LNCaP clone FGC (cell line): ENCODE results near the gene PPIL6.
A peak's percentile ranks its signal among the peaks of the same experiment; 100 is the strongest.

Experiments used
- DNase-seq: peaks from one replicate; pipeline ENCODE4 v3.0.0-alpha.2; 2011; ENCODE audit warnings: low read depth
- H3K4me3 ChIP-seq: 2 replicates; pipeline ENCODE4 v1.5.1; 2011; ENCODE audit warnings: mild to moderate bottlenecking, low read depth, low read length, control low read depth
- CTCF ChIP-seq: IDR thresholded peaks from 2 replicates; pipeline ENCODE4 v1.5.1; 2012; ENCODE audit warnings: mild to moderate bottlenecking; ENCODE audit not compliant: control insufficient read depth, insufficient read depth; ENCODE audit errors: extremely low read depth

The PPIL6 gene

GRCh38 chr6:109482905-109483734 is 42.7 kb upstream of the PPIL6 start, which contains the start of gene ZBTB24:
Gene ZBTB24, minus strand, starts transcription at chr6:109483219. Its CDS starts 1,193 bp downstream, at chr6:109482026.
- TF ChIP-seq CTCF: no peak
- DNase-seq: no peak
- peak within 1 kb of the TSS; percentile 73 for H3K4me3 ChIP-seq

- no peak for TF ChIP-seq CTCF
- H3K4me3 ChIP-seq: no peak overlapping the region
- no peak for DNase-seq
These were observed 40.6 kb upstream of the PPIL6 start for GRCh38 chr6:109480993-109481480.

- DNase-seq: no peak
- no peak for TF ChIP-seq CTCF
- H3K4me3 ChIP-seq: no peak overlapping the region
These were observed 38.6 kb upstream of the PPIL6 start for GRCh38 chr6:109478841-109479624.

GRCh38 chr6:109478222-109478805 is 37.9 kb upstream of the PPIL6 start:
- DNase-seq: no peak
- no peak overlapping the region for H3K4me3 ChIP-seq
- no peak for TF ChIP-seq CTCF

- no peak for DNase-seq
- TF ChIP-seq CTCF: no peak
- H3K4me3 ChIP-seq: no peak overlapping the region
These were observed 37.3 kb upstream of the PPIL6 start for GRCh38 chr6:109477725-109478124.

- H3K4me3 ChIP-seq: no peak overlapping the region
- no peak for TF ChIP-seq CTCF
These were observed 36.8 kb upstream of the PPIL6 start for GRCh38 chr6:109477184-109477583.

More at GRCh38 chr6:109477184-109477583, 36.8 kb upstream of the PPIL6 start:
- no peak for DNase-seq
